Stimulated activated CD8-positive, alpha-beta memory T cell treated with anti-CD3 and anti-CD28 coated beads, Interleukin-4, amount 100 ng/mL, for 24 hours (primary cell): ENCODE data around the gene ADH1A.
"Not testable (repeated sequence)": the region's sequence is repeated elsewhere in the genome, so short reads cannot be mapped to it uniquely, and the experiment has no call there.

Source experiments
- DNase-seq: peaks from one replicate; pipeline ENCODE4 v3.0.0-alpha.2; 2020; ENCODE audit warnings: low read depth

The ADH1A gene

DNA sequence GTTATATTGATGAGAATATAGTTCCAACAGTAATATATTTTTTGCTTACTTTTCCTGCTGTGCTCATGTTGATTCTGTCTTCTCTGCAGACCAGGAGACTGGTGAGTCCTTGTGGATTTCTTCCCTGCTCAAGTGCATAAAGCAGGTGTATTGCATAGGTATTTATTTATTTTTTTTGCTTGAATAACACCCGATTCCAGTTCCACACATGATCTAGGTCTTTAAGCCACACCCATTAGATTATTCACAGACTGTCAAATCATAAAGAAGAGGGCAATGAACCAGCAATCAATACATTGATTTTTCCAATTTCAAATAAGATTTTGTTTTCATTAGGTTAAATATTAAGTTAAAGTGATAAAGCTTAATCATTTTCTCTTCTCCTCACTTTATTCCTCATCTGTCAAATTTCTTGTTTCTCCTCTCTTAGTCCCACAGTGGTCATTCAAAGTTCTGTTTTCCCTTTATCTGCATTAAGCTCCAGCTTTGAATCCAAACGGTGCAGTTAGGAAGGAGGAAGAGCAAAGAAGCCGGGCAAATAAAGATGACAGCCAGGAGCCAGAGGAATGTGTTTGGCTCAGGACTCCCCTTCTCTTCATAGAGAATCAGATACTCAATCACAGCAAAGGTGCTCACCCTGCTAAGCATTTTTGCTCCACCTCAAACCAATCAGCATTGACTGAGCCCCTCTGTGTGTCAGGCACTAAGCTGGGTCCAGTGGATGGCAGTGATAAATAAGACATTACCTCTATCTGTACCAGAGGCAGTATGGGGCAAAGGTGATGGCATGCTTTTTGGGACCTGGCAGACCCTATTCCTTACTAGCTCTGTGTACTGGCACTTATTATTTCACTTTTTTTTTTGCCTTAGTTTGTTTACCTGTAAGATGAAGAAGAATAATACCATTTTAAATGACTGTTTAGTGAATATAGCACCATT lies at the start of gene ADH1A:
TSS of gene ADH1A (minus strand) at position 138 of the 939 bp plus-strand sequence. CDS start at position 67, 71 bp downstream.
- DNase-seq, result no peak

DNA sequence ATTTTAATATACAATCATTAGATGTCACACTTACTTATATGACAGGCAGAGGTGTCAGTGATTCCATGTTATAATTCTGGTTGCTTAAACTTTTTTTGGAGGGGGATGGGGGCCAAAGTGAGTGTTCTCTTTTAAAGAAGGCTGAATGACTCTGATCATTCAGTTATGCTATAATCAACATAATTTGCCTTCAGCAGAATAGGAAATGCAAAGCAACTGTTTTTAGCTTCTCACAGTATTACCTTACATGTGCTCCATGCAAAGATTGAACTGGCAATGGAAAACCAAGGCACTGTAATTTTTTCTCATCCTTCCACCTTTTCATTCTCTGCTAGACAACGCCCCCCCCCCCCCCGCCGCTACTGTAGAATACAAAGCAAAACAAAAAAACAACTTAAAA lies 48.4 kb upstream of the ADH1A start:
- DNase-seq, result no peak

DNA sequence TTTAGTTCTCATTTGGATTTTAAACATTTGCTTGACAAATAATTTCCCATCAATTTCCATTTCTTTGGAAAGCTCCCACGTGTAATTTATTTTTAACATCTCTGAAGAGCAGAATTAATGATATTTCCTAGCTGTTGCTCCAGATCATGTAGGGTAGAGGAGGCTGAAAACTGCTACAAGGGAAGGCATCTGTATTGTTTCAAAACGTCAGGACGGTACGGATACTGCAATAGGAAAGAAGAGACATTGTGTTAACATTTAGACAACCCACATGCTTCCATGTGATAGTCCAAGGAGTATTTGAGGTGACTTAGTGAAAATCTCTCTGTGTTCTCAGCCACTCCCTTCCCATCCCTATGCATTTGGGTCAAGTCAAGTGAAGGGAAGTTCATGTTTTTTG lies 45.8 kb upstream of the ADH1A start:
- DNase-seq, result no peak

DNA sequence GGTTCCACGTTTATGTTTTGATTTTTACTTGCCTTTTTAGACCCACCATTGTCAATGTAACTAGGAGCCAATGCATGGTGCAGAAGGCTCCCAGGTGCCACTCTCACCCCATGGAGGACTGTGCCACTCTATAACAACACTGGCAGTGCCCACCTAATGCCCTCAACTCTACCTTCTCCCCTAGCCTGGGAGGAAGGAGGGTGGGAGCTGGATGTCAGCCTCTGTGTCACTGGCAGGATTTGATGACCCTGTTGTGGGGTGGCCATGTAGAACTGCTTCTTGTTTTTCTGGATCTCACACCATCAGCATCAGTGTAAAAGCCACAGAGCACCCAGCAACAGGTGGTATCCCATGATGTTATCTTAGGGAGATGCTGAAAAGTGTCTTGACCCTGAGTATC lies 44.1 kb upstream of the ADH1A start:
- no peak for DNase-seq

DNA sequence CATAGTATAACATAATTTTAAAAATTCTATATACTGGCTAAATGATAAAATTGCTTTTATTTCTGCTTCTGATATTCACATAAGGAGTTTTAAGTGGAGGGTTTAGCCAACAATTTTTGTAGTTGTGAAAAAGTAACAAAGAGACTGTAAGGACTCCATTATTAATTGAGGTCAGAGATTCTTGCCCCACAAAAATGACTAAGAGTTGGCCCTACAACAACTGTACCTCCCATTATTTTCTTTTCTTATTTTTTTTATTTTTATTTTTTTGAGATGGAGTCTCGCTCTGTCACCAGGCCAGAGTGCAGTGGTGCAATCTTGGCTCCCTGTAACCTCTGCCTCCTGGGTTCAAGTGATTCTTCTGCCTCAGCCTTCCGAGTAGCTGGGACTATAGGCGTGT lies 39.9 kb upstream of the ADH1A start:
- no peak for DNase-seq

DNA sequence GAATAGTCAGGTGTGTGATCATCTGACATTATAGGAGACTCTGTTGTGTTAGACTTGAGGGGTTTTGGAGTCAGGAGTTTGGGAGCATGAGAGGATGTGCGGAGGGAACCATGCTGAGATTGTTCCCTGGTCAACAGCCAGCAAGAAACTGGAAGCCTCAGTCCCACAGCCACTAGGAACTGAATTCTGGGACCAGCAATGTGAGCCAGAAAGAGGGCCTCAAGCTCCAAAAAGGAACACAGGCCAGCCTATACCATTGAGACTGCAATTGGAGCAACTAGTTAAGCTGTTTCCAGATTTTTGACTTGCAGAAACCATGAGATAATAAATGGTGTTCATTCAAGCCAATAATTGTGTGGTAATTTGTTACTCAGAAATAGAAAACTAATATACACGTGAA lies 39.1 kb upstream of the ADH1A start:
- DNase-seq, result no peak

DNA sequence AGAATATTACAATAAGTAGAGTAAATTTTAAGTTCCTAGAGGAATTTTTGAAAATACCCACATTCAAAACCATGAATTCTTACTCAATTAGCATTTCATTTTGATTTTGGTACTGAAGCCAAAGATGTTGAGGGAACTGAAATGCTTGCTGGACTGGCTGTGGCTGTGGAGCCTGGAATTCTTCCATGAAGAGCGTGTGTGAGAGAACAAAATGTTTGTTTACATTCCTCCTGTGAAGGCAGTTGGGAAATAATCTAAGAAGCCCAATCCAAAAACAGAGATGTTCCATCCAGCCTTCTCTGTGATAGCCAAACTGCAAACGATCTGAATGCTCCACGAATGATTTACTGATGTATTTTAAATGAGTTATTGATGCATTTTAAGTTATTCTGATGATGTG lies 34.2 kb upstream of the ADH1A start:
- no peak for DNase-seq

DNA sequence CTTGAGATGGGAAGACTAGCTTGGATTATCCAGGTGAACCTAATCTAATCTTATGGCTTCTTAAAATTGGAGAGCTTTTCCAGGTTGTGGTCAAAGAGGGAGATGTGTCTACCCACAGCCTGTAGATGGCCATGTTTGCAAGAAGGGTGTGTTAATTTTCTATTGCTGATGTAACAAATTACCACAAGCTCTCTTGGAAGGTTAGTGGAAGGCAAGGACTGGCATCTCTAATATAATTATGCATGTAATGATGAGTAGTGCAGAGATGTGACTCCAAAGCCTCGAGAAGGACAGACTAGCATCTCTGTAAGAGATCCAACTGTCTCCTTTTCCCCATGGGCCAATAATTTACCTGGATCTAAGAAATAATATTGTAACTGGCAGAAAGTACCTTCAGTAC lies 33.6 kb upstream of the ADH1A start:
- DNase-seq, result no peak

DNA sequence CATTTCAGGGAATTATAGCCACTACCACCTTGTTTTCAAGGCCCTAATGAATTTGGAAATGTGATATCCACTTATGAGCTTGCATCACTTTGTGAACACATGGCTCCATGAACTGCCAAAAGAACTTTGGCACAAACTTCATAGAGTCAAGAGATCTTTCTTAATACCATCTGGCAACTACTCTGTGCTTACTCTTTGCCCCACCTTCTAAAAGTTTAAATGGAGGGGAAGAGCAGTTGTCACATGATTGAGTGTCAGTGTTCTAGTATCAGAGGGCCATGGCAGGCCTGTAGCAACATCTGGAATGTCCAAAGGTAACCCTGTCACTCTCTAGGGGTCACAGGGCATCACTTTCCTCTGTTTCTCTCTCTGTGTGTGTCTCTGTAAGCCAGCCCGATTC lies 33.0 kb upstream of the ADH1A start:
- no peak for DNase-seq

DNA sequence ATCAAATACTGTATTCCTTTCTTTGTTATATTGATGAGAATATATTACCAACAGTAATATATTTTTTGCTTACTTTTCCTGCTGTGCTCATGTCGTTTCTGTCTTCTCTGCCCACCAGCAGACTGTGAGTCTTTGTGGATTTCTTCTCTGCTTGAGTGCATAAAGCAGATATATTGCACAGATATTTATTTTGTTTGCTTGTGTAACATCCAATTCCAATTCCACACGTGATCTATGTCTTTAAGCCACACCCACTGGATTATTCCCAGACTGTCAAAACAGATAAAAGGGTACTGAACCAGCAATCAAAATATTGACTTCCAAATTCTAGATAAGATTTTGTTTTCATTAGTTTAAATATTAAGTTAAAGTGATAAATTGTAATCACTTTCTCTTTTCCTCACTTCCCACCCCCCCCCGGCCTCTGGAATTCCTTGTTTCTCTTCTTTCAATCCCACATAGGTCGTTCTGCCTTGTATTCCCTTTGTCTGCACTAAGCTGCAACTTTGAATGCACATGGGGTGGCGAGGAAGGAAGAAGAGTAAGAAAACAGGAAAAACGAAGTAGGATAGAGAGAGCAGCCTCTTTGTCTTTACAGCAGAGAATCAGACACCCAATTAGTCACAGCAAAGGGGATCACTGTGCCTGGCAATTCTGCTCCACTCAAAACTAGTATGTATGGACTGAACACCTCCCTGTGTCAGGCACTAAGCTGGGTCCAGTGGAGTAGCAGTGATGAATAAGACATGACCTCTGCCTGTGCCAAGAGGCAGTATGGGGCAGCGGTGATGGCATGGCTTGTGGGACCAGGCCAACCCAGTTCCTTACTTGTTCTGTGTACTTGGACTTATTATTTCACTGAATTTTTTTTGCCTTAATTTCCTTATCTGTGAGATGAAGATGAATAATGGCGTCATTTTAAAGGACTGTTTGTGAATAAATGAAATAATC lies 30.7 kb upstream of the ADH1A start, which contains the start of gene ADH1B:
TSS of gene ADH1B (minus strand) at position 161 of the 951 bp plus-strand sequence. CDS start at position 91, 70 bp downstream.
- no peak for DNase-seq

DNA sequence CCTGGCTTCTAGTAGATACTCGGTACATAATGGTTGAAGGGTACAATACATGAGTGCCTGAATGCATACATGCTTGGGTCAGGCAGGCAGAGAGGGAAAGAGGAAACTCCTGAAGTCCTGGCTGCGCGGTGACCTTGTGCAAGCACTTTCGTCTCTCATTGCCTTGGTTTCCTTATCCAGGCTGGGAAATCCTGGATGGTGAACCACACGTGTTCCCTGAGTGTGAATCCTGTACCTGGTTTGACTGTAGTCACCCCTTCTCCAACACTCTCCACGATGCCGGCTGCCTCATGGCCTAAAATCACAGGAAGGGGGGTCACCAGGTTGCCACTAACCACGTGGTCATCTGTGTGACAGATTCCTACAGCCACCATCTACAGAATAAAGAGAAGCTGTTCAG lies 27.0 kb upstream of the ADH1A start:
- not testable (repeated sequence) for DNase-seq

DNA sequence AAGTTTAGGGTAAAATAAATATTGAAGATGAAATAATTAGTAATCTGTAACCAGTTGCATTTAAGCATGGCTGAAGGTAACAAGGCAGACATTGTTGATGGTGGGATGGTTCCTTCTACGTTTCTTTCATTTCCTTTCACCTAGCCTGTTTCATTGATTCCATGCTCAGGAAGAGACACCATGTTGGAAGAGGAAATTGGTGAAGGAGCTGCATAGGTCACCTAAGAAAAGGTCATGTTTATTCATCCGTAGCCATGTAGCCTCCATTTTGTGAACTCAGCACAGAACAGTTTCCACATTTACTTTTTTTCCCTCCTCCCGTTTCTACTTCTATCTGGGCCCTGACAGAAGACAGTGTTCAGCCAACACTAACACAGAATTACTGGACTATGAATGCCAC lies 26.6 kb upstream of the ADH1A start:
- no peak for DNase-seq

DNA sequence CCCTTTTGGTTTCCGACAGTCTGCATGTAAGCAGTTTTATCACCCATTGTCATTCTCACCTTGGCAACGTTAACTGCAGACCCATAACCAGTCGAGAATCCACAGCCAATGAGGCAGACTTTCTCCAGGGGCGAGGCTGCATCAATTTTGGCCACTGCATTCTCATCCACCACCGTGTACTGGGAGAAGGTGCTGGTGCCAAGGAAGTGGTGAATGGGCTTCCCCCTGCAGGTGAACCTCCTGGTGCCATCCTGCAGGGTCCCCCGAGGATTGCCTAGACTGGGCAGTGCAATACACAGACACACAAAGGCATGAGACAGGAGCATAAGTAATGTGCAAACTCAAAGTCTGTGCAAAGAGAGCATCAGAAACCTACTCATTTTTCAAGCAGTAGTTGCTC lies 25.1 kb upstream of the ADH1A start:
- no peak for DNase-seq

DNA sequence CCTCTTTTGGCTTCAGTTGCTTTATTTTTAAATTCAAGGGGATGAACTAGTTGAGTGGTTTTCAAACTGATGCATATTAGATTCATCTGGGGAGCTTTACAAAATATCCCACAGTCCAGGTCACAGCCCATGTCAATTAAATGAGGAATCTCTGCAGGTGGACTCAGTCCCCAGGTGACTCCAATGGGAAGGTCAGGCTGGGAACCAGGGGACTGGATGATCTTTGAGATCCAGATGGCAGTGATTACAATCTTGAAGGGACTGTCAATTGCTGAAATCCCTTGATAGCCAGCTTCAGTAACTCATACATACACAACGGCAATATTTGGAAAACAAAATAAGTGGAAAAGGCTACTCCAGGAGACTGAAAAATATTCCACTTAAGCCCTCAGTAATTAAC lies 23.4 kb upstream of the ADH1A start:
- no peak for DNase-seq

DNA sequence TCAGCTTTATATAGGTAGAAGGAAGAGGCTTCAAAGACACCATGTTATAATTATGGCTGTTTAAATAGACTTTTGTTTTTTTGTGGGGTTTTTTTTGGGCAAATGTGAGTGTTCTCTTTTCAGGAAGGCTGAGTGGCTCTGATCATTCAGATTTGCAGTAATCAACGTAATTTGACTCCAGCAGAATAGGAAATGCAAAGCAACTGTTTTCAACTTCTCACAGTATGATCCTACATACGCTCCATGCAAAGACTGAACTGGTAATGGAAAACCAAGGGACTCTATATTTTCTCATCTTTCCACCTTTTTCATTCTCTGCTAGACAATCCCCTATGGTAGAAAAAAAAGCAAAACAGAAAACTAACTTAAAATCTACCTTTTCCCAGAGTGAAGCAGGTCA lies 19.6 kb upstream of the ADH1A start:
- no peak for DNase-seq

DNA sequence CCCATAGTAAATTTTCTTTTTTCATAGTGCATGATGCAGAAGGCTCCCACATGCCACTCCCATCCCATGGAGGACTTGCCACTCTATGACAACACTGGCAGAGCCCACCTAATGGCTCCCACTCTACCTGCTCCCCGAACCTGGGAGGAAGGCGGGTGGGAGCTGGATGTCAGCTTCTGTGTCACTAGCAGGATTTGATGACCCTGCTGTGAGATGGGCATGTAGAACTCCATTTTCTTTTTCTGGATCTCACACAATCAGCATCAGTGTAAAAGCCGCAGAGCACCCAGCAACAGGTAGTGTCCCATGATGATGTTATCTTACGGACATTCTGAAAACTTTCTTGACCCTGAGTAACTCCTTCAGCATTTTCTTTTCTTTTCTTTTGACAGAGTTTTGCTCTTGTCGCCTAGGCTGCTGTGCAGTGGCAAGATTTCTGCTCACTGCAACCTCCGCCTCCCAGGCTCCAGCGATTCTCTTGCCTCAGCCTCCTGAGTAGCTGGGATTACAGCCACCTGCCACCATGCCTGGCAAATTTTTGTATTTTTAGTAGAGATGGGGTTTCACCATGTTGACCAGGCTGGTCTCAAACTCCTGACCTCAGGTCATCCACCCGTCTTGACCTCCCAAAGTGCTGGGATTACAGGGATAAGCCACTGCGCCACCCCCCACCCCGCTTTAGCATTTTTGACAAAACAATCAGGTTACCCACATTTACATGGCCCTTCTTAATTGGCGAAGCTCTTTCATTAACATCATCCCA lies 15.0 kb upstream of the ADH1A start:
- no peak for DNase-seq

DNA sequence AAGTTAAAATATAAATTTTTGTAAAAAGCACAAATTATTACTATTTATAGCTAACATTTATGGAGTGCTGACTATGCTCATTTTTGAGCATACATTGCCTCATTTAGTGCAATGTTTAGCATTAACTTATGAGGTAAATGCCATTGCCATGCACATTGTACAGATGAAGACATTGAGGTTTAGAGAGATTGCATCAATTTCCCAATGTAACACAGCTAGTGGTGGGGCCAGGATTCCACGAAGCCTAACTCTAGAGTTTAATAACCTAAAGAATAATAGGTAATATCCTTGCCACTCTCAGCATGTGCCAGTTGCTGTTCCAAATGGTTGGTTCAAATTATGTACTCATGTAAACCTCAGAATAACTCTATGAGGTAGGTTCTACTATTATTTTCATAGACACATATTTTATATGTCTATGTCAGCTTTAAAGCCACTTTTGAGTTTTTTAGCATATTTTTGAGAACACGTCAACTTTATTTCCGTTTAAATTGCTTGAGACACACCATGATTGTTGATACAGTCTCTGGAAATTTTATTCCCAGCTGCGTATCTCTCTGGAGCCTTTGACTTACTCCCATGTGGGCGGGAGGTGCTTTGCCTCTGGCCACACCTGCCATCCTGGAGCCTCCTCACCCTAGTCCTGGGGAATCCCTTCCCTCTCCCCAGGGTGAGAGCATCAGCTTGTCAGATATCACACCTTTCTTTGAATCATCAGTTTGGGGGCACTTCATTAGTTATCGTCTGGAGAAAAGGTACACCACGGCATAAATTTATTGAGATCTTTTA lies 10.8 kb upstream of the ADH1A start:
- no peak for DNase-seq

DNA sequence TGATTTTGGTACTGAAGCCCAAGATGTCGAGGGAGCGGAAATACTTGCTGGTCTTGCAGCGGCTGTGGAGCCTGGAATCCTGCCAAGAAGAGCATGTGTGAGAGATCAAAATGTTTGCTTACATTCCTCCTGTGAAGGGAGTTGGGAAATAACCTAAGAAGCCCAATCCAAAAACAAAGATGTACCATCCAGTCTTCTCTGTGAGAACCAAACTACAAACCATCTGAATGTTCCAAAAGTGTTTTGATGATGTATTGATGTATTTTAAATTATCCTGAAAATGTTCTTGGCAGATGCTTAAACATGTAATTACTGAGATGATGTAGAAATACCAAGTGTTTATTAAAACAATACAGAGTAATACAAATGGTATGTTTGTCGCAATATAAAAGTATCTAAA lies 10.1 kb upstream of the ADH1A start:
- DNase-seq, result no peak

DNA sequence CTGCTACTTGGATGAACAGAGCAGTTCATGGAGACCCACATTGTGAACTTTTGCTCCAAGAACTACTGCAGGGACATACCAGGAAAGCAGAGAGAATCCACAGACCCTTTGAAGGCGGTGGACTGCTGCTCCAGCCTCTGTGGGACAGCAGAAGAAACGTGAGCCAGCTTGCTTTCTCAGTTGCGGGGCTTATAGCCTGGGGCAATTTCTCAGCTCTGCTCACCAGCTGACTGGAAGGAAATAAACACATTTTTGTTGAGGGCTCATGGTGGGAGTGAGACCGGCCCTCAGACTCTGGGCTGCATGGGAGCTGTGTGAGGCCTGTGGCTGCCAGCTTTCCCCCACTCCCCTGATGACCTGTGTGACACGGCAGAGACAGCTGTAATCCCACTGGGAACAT lies 2.6 kb upstream of the ADH1A start:
- DNase-seq, result no peak

DNA sequence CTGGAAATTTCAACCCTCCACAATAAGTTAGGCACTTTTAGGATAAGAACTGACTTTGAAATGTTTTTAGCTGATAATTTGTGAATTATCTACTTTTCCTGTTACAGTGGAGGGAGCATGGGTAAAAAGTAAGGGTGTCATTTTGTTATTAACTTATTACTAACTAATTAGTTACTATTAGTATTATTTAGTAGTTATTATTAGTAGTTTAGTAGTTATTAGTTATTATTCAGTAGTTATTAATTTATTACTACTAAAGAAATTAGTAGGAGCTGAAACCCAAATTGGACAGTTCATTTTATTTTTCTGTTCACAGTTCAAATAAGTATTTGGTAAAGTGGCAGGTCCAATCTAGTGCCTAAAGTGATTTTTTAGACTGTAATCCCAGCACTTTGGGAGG lies 5.4 kb downstream of the ADH1A start:
- no peak for DNase-seq

DNA sequence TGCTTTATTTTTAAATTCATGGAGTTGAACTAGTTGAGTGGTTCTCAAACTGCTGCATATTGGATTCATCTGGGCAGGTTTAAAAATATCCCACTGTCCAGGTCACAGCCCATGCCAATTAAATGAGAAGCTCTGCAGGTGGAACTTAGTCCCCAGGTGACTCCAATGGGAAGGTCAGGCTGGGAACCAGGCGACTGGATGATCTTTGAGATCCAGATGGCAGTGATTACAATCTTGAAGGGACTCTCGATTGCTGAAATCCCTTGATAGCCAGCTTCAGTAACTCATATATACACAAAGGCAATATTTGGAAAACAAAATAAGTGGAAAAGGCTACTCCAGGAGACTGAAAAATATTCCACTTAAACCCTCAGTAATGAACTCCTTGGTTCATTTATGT lies 8.1 kb downstream of the ADH1A start:
- DNase-seq, result no peak
